IMR-90 (cell line): Measurements from ENCODE around the gene FYCO1. TPM values are rescaled to one million over a fixed set of nuclear protein-coding genes. Genes with fewer than 3 reads are reported as not detected.

Experiments used
- ATAC-seq: fragments of 200-7000 bp; cut with Tn5 transposase; 2 replicates; pipeline ENCODE4 v1.9.1; 2020; ENCODE audit warnings: low read depth, mild to moderate bottlenecking, moderate library complexity
- BruUV-seq: library from RNA; stranded (reverse); fragments of 400-500 nt; replicated peaks from 2 replicates; lab custom pipeline; 2021; lab: Mats Ljungman, UMichigan
- CTCF ChIA-PET: fragments of 300-600 bp; formaldehyde crosslinking; extraction: SDS; loops from one replicate; lab custom pipeline; 2021; ENCODE audit warnings: antibody characterized with exemption; lab: Yijun Ruan, JAX
- POLR2A ChIA-PET: fragments of 300-600 bp; sonication (Branson Sonifier 250); formaldehyde crosslinking; loops from one replicate; lab custom pipeline; 2022; ENCODE audit warnings: antibody characterized with exemption; ENCODE audit not compliant: unreplicated experiment; lab: Charles Lee
- DNase-seq: peaks from one replicate; pipeline ENCODE4 v3.0.0; 2013
- H2AFZ ChIP-seq: replicated peaks from 2 replicates; pipeline ENCODE3; 2013; ENCODE audit warnings: low read length, mild to moderate bottlenecking; ENCODE audit not compliant: poor library complexity
- H2AK5ac ChIP-seq: 2 replicates; pipeline ENCODE4 v1.6.1; 2013; ENCODE audit warnings: low read depth, low read length, inconsistent platforms
- H2AK9ac ChIP-seq: replicated peaks from 2 replicates; pipeline ENCODE3; 2013; ENCODE audit warnings: mild to moderate bottlenecking, low read depth, low read length, moderate library complexity; ENCODE audit not compliant: poor library complexity
- H2BK120ac ChIP-seq: 2 replicates; pipeline ENCODE4 v1.6.1; 2013; ENCODE audit warnings: low read depth, low read length, inconsistent platforms
- H2BK15ac ChIP-seq: 3 replicates; pipeline ENCODE4 v1.6.1; 2013; ENCODE audit warnings: low read depth, low read length, inconsistent platforms
- H2BK20ac ChIP-seq: 2 replicates; pipeline ENCODE4 v1.6.1; 2013; ENCODE audit warnings: low read depth, mild to moderate bottlenecking, inconsistent platforms, low read length, moderate library complexity
- H2BK5ac ChIP-seq: 2 replicates; pipeline ENCODE4 v1.6.1; 2013; ENCODE audit warnings: mild to moderate bottlenecking, low read depth, low read length, inconsistent platforms; ENCODE audit not compliant: poor library complexity, severe bottlenecking
- H3K14ac ChIP-seq: replicated peaks from 2 replicates; pipeline ENCODE4 v1.6.1; 2013; ENCODE audit warnings: low read depth, low read length, inconsistent platforms
- H3K18ac ChIP-seq: 2 replicates; pipeline ENCODE4 v1.6.1; 2013; ENCODE audit warnings: low read depth, low read length, control low read depth
- H3K23ac ChIP-seq: 2 replicates; pipeline ENCODE4 v1.6.1; 2013; ENCODE audit warnings: low read depth, low read length, inconsistent platforms
- H3K27ac ChIP-seq: 2 replicates; pipeline ENCODE4 v1.5.1; 2013; ENCODE audit warnings: mild to moderate bottlenecking, control low read depth, low read length; ENCODE audit not compliant: insufficient read depth
- H3K27me3 ChIP-seq: 2 replicates; pipeline ENCODE4 v1.6.1; 2013; ENCODE audit warnings: low read length; ENCODE audit not compliant: control insufficient read depth, insufficient read depth
- H3K36me3 ChIP-seq: 2 replicates; pipeline ENCODE4 v1.6.1; 2013; ENCODE audit warnings: low read length, mixed read lengths; ENCODE audit not compliant: control insufficient read depth, insufficient read depth
- H3K4ac ChIP-seq: 2 replicates; pipeline ENCODE4 v1.6.1; 2013; ENCODE audit warnings: low read depth, low read length, inconsistent platforms
- H3K4me1 ChIP-seq: 2 replicates; pipeline ENCODE4 v1.6.1; 2013; ENCODE audit warnings: low read length, mixed read lengths; ENCODE audit not compliant: control insufficient read depth, insufficient read depth
- H3K4me2 ChIP-seq: 2 replicates; pipeline ENCODE4 v1.6.1; 2013; ENCODE audit warnings: low read depth, mild to moderate bottlenecking, control low read depth, low read length, moderate library complexity
- H3K4me3 ChIP-seq: 2 replicates; pipeline ENCODE4 v1.5.1; 2013; ENCODE audit warnings: low read depth, mild to moderate bottlenecking, control low read depth, low read length, moderate library complexity; ENCODE audit not compliant: insufficient read depth
- H3K56ac ChIP-seq: 2 replicates; pipeline ENCODE4 v1.6.1; 2013; ENCODE audit warnings: low read length, inconsistent platforms; ENCODE audit not compliant: insufficient read depth; ENCODE audit errors: extremely low read depth
- H3K79me1 ChIP-seq, 2 experiments: 2 replicates each; pipeline ENCODE4 v1.6.1; 2013; ENCODE audit warnings: low read length in 2 of 2, inconsistent platforms in 1 of 2, low read depth in 1 of 2
- H3K9ac ChIP-seq: 2 replicates; pipeline ENCODE4 v1.6.1; 2013; ENCODE audit warnings: low read depth, low read length, control low read depth
- H3K9me1 ChIP-seq: 2 replicates; pipeline ENCODE4 v1.6.1; 2013; ENCODE audit warnings: low read length, inconsistent platforms; ENCODE audit not compliant: insufficient read depth
- H3K9me3 ChIP-seq: 2 replicates; pipeline ENCODE4 v1.6.1; 2013; ENCODE audit warnings: low read length; ENCODE audit not compliant: control insufficient read depth, insufficient read depth
- H4K20me1 ChIP-seq: 2 replicates; pipeline ENCODE4 v1.6.1; 2013; ENCODE audit warnings: low read length, inconsistent platforms; ENCODE audit not compliant: insufficient read depth
- H4K5ac ChIP-seq: 2 replicates; pipeline ENCODE4 v1.6.1; 2013; ENCODE audit warnings: mild to moderate bottlenecking, low read depth, low read length, control low read depth
- H4K8ac ChIP-seq, 2 experiments: 2 replicates each; pipeline ENCODE4 v1.6.1; 2013; ENCODE audit warnings: low read depth in 2 of 2, low read length in 2 of 2, control low read depth in 1 of 2, inconsistent platforms in 1 of 2
- H4K91ac ChIP-seq: 2 replicates; pipeline ENCODE4 v1.6.1; 2013; ENCODE audit warnings: low read depth, low read length, inconsistent platforms; ENCODE audit not compliant: insufficient read depth
- CEBPB ChIP-seq: IDR thresholded peaks from 2 replicates; pipeline ENCODE4 v1.6.1; 2012; ENCODE audit warnings: low read depth, low read length, improper control_type of control experiment
- CTCF ChIP-seq: conservative IDR thresholded peaks from 2 replicates; pipeline ENCODE4 v1.5.1; 2012; ENCODE audit warnings: mild to moderate bottlenecking, low read depth, low read length, improper control_type of control experiment
- MAFK ChIP-seq: IDR thresholded peaks from 2 replicates; pipeline ENCODE4 v1.6.1; 2012; ENCODE audit warnings: low read depth, low read length, improper control_type of control experiment
- RFX5 ChIP-seq: IDR thresholded peaks from 2 replicates; pipeline ENCODE4 v1.8.0; 2012; ENCODE audit warnings: low read depth, mild to moderate bottlenecking, low read length, moderate library complexity
- SMC3 ChIP-seq: fragments of 150-350 bp; IDR thresholded peaks from 2 replicates; pipeline ENCODE4 v1.6.1; 2016; ENCODE audit warnings: low read depth, mild to moderate bottlenecking, antibody characterized with exemption, low read length, moderate library complexity
- WGBS, 2 experiments: methylation state at CpG; one replicate each; pipeline versions ENCODE4 v1.1.5 to v1.1.7; 2013; ENCODE audit warnings: missing lambda C conversion rate in 2 of 2; ENCODE audit not compliant: insufficient read length in 1 of 2; ENCODE audit errors: extremely low coverage in 2 of 2; 5-methylcytosine and 5-hydroxymethylcytosine counted together
- dilution Hi-C: fragments of 300-500 bp; cut with HindIII; formaldehyde crosslinking; loops from one replicate; pipeline ENCODE4 v1.14.3; 2018; ENCODE audit warnings: low sequenced_read_pairs; ENCODE audit not compliant: unreplicated experiment
- in situ Hi-C: fragments of 300-500 bp; cut with MboI; formaldehyde crosslinking; loops from 3 replicates; pipeline ENCODE4 v1.14.3; 2019; ENCODE audit warnings: low sequenced_read_pairs, inconsistent platforms, mixed read lengths
- intact Hi-C: fragments of 100-400 bp; cut with micrococcal nuclease; formaldehyde crosslinking; loops from 2 replicates; pipeline ENCODE4 v1.10.0; 2022
- polyA plus RNA-seq, 3 experiments: library from polyadenylated mRNA; depleted of rRNA; stranded (reverse); fragments of >200 nt; gene quantifications; 2 replicates each; pipeline ENCODE4 v1.2.3, GENCODE V29; 2012; ENCODE audit warnings: low replicate concordance in 1 of 3
- total RNA-seq: library from RNA; depleted of rRNA; stranded (reverse); fragments of >200 nt; gene quantifications from 2 replicates; pipeline ENCODE4 v1.2.3, GENCODE V29; 2012

The FYCO1 gene
- total and polyA plus RNA-seq, 2 of the 4 experiments (the other 2 are of a cell fraction) = 13.7 to 20.1 TPM

DNA sequence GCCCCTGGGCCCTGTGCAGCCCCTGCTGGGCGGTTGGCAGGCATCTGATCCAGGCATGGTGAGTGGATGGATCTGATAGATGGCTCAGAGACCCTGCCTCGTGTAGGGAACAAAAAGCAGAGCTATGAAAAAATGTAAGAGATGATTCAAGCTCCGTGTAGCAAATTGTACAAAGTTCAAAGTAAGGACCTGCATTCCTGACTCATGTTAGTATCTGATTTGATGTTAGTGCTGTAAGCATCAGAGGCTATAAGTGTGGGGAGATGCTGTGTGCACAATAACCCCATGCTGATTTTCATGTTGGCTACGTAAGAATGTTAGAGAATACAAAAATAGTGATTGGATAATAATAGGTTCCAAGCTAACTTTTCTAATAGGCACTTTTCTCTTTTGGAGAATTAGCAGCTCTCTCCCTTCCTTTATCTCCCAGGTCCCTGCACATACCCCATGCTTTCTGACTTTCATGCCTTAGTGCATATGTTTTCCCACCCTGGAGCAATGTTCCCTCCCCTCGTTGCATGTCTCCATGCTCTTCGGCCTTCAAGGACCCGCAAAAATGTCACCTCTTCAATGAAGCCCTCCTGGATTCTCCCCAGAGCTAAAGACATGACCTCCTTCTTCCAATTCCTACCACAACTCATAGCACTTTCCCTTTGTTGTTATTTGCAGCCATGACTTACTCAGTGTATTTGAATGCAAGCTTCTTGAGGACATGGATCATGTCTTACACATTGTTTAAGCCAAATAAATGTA lies 107.7 kb downstream of the FYCO1 start:
- H4K20me1 ChIP-seq = no peaks in the 10 kb centered on the region
- no peak overlapping the region for H2BK15ac ChIP-seq
- H2BK5ac ChIP-seq = no peak overlapping the region
- ATAC-seq (no peak), DNase-seq (peak; percentile 28)
- no peak overlapping the region for H4K91ac ChIP-seq
- H2AFZ ChIP-seq = peak overlapping the region; percentile 60
- H4K8ac ChIP-seq = no peak overlapping the region
- no peak overlapping the region for H3K56ac ChIP-seq
- no TSS peak for BruUV-seq
- no peak overlapping the region for H2AK9ac ChIP-seq
- no peak overlapping the region for H2BK120ac ChIP-seq
- H3K79me1 ChIP-seq = no peaks in the 10 kb centered on the region
- peaks cover 34% of the 10 kb centered on the region for H3K27me3 ChIP-seq
- H3K27ac ChIP-seq = no peak overlapping the region
- ChIA-PET CTCF (interaction anchor here (0.8 kb wide), 1 partner anchor 10 kb away, joined by 3 read pairs; no protein-coding TSS in a partner anchor), POLR2A (interaction anchor here (0.5 kb wide), 1 partner anchor 10 kb away, joined by 5 read pairs; no protein-coding TSS in a partner anchor)
- H2BK20ac ChIP-seq = no peak overlapping the region
- no peaks in the 10 kb centered on the region for H3K4me1 ChIP-seq
- no peaks in the 10 kb centered on the region for H3K9me3 ChIP-seq
- dilution Hi-C loops (no loop called here), intact Hi-C loops (no loop called here), in situ Hi-C loops (no loop called here)
- H3K14ac ChIP-seq = no peak overlapping the region
- H3K9ac ChIP-seq = no peak overlapping the region
- H3K4ac ChIP-seq = no peak overlapping the region
- no peak overlapping the region for H3K23ac ChIP-seq
- H3K18ac ChIP-seq = no peak overlapping the region
- H3K4me3 ChIP-seq = no peak overlapping the region
- TF ChIP-seq MAFK = no peak
- TF ChIP-seq CEBPB = no peak
- no peak for TF ChIP-seq SMC3
- no peak for TF ChIP-seq RFX5
- TF ChIP-seq CTCF = no peak
- no peaks in the 10 kb centered on the region for H3K36me3 ChIP-seq
- no peak overlapping the region for H4K5ac ChIP-seq
- no peaks in the 10 kb centered on the region for H3K9me1 ChIP-seq
- H3K4me2 ChIP-seq = no peak overlapping the region
- no peak overlapping the region for H2AK5ac ChIP-seq
- 58% methylated on average over 4 of the region's 7 CpGs; no CpG with 5 or more reads in 1 of the 2 experiments for WGBS, 2 experiments
